GM21360 (cell line): ENCODE results near the gene KIAA1328.
"Not testable (repeated sequence)": the region's sequence is repeated elsewhere in the genome, so short reads cannot be mapped to it uniquely, and the experiment has no call there.

Source experiments
- ATAC-seq: cut with Tn5 transposase; IDR thresholded peaks from one replicate; pipeline ENCODE4 v1.9.1; 2021; ENCODE audit warnings: mild to moderate bottlenecking, moderate library complexity; ENCODE audit not compliant: unreplicated experiment

KIAA1328 gene

DNA sequence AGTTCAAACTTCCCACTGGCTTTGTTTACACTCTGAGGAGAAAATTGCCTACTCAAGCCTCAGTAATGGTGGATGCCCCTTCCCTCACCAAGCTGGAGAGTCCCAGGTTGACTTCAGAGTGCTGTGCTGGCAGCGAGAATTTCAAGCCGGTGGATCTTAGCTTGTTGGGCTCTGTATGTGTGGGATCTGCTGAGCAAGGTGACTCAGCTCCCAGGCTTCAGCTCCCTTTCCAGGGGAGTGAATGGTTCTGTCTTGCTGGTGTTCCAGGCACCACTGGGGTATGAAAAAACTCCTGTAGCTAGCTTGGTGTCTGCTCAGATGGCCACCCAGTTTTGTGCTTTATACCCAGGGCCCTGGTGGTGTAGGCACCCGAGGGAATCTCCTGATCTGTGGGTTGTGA lies 50.9 kb downstream of the KIAA1328 start:
- not testable (repeated sequence) for ATAC-seq

DNA sequence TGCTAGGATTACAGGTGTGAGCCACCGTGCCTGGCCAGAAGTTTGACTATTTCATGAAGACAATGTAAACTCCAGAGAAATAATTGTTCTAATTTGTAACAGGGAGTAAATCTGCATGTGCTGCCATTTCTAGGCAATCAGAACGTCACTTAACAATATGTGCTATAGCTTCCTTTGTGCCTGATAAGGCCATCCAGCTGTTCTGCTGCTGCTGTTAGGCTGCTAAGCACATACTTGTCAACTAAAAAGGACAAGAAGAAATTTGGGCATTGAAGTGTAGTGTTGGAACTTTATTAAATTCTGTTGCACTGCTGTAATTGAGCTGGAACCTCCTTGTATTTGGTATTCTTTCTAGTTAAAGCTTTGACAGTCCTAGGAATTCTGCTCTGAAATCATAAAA lies 57.1 kb downstream of the KIAA1328 start:
- no peak for ATAC-seq

DNA sequence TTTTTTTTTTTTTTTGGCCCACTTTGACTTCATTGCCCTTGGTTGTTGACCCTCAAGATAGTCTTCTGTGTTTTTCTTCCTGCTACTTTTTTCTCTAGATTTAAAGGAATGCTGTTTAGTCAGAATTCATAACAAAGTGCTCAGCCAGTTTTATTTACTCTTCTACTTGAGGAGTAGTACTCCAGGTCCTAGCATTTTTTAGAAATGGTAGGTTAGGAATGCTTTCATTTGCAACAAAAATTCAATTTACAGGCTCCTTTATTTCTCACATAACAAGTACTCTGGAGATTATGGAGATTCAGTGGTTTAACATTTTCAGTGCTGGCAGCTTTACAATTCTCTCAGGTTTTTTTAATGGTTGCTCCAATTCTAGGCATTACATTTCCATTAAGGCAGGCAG lies 58.2 kb downstream of the KIAA1328 start:
- ATAC-seq = no peak

DNA sequence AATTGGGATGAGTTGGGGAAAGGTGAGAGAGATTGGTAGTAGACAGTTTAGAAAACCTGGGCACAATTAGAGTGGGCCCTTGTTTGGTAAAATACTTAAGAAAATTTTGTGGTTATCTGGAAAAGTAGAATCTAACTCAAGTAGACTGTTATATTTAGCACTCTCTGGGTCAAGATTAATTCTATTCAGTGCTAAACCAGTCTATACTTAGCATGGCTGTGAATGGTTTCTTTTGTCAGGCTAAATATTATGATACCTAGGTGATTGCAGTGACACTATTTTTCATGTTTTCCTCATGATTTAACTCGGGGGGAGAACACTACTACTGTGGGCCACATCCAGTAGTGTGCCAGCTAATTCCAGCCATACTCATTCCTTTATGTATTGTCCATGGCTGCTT lies 58.9 kb downstream of the KIAA1328 start:
- no peak for ATAC-seq

GRCh38 chr18:36888778-36889177 lies 59.9 kb downstream of the KIAA1328 start:
- no peak for ATAC-seq

- no peak for ATAC-seq
Observed at GRCh38 chr18:36889321-36889720, 60.4 kb downstream of the KIAA1328 start.

GRCh38 chr18:36889742-36890141 lies 60.8 kb downstream of the KIAA1328 start:
- no peak for ATAC-seq

DNA sequence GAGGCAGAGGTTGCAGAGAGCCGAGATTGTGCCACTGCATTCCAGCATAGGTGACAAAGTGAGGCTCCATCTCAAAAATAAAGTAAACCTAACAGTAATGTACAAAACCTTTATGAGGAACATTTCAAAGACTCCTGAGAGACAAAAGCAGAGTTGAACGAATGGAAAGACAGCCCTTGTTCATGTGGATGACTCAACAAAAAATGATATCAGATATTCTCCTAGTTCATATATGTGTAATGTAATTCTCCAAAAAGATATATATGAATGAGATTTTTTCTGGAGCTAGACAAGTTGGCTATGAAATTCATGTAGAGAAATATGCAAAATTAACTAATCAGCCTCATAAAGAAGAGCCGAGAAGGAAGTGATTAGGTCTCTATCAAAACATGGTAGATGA lies 61.7 kb downstream of the KIAA1328 start:
- ATAC-seq = no peak

- no peak for ATAC-seq
Observed at GRCh38 chr18:36893227-36893626, 64.3 kb downstream of the KIAA1328 start.

DNA sequence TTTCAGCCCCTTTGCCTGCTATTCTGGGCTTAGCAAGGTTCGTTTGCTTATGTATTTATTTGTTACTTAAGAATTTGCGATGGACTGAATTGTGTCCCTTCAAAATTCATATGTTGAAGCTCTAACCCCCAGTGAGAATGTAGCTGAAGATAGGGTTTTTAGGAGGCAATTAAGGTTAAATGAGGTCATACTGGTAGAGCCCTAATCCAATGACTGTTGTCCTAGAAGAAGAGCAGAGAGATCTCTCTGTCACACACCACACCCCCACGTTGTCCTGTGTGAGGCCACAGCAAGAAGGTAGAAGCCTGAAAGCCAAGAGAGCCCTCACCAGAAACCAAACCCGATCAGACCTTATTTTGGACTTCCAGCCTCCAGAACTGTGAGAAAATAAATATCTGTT lies 66.7 kb downstream of the KIAA1328 start:
- no peak for ATAC-seq

DNA sequence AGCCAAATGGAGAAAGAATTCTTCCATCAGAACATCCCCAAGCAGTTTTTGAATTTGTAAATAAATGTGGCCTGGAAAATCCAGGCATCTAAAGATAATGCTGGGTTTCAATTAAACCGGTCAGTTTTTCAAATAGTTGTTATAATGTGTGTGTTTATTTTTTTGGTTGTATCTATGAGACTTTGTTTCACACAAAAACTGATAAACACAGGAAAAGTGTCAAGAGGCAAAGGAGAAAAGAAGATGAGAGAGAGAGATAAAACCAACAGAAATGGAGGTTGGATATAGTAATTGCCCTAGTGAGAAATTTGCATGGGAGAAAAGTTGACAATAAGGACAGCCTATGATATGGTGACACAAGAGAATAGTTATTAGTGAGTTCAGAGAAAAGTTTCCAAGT lies 68.3 kb downstream of the KIAA1328 start:
- no peak for ATAC-seq

GRCh38 chr18:36899289-36899688 lies 70.4 kb downstream of the KIAA1328 start:
- no peak for ATAC-seq

- ATAC-seq = no peak
Observed at GRCh38 chr18:36900466-36900865, 71.5 kb downstream of the KIAA1328 start.

GRCh38 chr18:36901277-36901701 lies 72.4 kb downstream of the KIAA1328 start:
- no peak for ATAC-seq

- ATAC-seq = no peak
Observed at GRCh38 chr18:36903215-36903928, 74.4 kb downstream of the KIAA1328 start.

DNA sequence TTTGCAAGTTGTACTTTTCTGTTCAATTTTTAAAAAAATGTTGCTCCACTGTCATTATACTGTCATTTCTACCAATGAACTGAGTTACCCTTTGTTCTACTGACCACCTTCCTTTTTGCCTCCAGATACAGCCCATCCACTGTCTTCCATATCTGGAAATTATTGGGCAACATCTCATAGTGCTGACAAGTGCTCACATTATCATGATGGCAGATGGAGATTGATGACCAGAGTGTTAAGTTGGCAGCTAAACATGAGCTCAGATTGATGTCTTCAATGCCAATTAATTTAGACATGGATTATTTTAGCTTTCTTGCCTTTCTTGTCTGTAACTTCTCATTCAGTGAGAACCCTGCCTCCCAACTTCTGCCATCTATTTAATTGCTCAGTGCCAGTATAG lies 76.6 kb downstream of the KIAA1328 start:
- ATAC-seq = no peak

DNA sequence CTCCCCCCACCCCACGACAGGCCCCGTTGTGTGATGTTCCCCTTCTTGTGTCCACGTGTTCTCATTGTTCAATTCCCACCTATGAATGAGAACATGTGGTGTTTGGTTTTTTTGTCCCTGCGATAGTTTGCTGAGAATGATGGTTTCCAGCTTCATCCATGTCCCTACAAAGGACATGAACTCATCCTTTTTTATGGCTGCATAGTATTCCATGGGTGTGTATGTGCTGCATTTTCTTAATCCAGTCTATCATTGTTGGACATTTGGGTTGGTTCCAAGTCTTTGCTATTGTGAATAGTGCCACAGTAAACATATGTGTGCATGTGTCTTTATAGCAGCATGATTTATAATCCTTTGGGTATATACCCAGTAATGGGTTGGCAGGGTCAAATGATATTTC lies 80.4 kb downstream of the KIAA1328 start:
- ATAC-seq = not testable (repeated sequence)

GRCh38 chr18:36912887-36913286 lies 84.0 kb downstream of the KIAA1328 start:
- no peak for ATAC-seq

- no peak for ATAC-seq
Observed at GRCh38 chr18:36917907-36918306, 89.0 kb downstream of the KIAA1328 start.

GRCh38 chr18:36929601-36930000 lies 100.7 kb downstream of the KIAA1328 start:
- ATAC-seq = no peak

- ATAC-seq = no peak
Observed at GRCh38 chr18:36931106-36931505, 102.2 kb downstream of the KIAA1328 start.

DNA sequence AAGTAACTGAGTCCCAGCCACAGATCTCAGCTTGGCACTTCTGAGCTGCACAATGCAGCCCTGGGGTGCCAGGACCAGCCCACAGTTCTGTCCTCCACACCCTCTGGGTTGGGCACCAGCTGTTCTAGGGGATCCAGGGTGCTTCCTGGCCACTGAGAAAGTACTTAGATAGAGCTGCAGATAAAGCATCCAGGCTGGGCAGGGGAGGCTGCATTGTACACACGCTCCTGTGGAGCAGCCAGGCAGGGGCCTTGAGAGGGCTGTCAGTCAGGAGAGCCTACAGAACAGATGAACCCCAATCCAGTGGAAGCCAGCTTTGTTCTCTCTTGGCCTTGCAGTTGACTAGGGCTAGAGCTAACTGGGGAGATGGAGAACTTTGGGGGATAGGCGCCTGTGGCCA lies 104.6 kb downstream of the KIAA1328 start:
- ATAC-seq = no peak

GRCh38 chr18:36934884-36935283 lies 106.0 kb downstream of the KIAA1328 start:
- ATAC-seq = no peak
